HG02870 (cell line): ENCODE data around the gene C2orf69.
A peak's percentile ranks its signal among the peaks of the same experiment; 100 is the strongest.
"Not testable (repeated sequence)": the region's sequence is repeated elsewhere in the genome, so short reads cannot be mapped to it uniquely, and the experiment has no call there.

Experiments
- ATAC-seq: cut with Tn5 transposase; IDR thresholded peaks from one replicate; pipeline ENCODE4 v1.9.1; 2021; ENCODE audit warnings: mild to moderate bottlenecking, moderate library complexity; ENCODE audit not compliant: unreplicated experiment

The C2orf69 gene

GRCh38 chr2:199912553-199913114, 1.5 kb downstream of the C2orf69 start:
- ATAC-seq, result not testable (repeated sequence)

- no peak for ATAC-seq
Observed at GRCh38 chr2:199914372-199914958, 3.4 kb downstream of the C2orf69 start.

- no peak for ATAC-seq
Observed at GRCh38 chr2:199916980-199917379, 5.9 kb downstream of the C2orf69 start.

GRCh38 chr2:199922856-199923255, 11.8 kb downstream of the C2orf69 start:
- ATAC-seq, result peak; percentile 70

- no peak for ATAC-seq
Observed at GRCh38 chr2:199923924-199924323, 12.8 kb downstream of the C2orf69 start.

GRCh38 chr2:199926806-199927205, 15.7 kb downstream of the C2orf69 start:
- ATAC-seq, result no peak

- no peak for ATAC-seq
Observed at GRCh38 chr2:199928226-199928625, 17.1 kb downstream of the C2orf69 start.

- ATAC-seq, result no peak
Observed at GRCh38 chr2:199928626-199929025, 17.5 kb downstream of the C2orf69 start.

GRCh38 chr2:199929262-199929661, 18.2 kb downstream of the C2orf69 start:
- no peak for ATAC-seq

GRCh38 chr2:199932312-199932855, 21.3 kb downstream of the C2orf69 start:
- ATAC-seq, result no peak

GRCh38 chr2:199933466-199933865, 22.4 kb downstream of the C2orf69 start:
- no peak for ATAC-seq

- no peak for ATAC-seq
Observed at GRCh38 chr2:199936554-199936953, 25.5 kb downstream of the C2orf69 start.

GRCh38 chr2:199940373-199940772, 29.3 kb downstream of the C2orf69 start:
- ATAC-seq, result peak; percentile 63

GRCh38 chr2:199943373-199943772, 32.3 kb downstream of the C2orf69 start:
- ATAC-seq, result no peak

GRCh38 chr2:199946196-199946595, 35.1 kb downstream of the C2orf69 start:
- no peak for ATAC-seq

GRCh38 chr2:199946836-199947235, 35.7 kb downstream of the C2orf69 start:
- no peak for ATAC-seq

GRCh38 chr2:199950396-199950795, 39.3 kb downstream of the C2orf69 start:
- no peak for ATAC-seq

- no peak for ATAC-seq
Observed at GRCh38 chr2:199951023-199951422, 39.9 kb downstream of the C2orf69 start.

- peak; percentile 49 for ATAC-seq
Observed at GRCh38 chr2:199955007-199955338, 43.9 kb downstream of the C2orf69 start.

GRCh38 chr2:199955339-199956061, 44.4 kb downstream of the C2orf69 start, which contains the start of the genes MAIP1 and TYW5:
Gene MAIP1 (plus strand): TSS chr2:199955582. CDS start chr2:199955799, 217 bp downstream.
Gene TYW5 (minus strand): TSS chr2:199955491. CDS start chr2:199955470, 21 bp downstream.
- peak; percentile 82 for ATAC-seq

- ATAC-seq, result no peak
Observed at GRCh38 chr2:199956062-199956380, 44.9 kb downstream of the C2orf69 start.

GRCh38 chr2:199958014-199958413, 46.9 kb downstream of the C2orf69 start:
- no peak for ATAC-seq
